H9 (cell line): ENCODE results near the gene WDFY1. TPM values are rescaled to one million over a fixed set of nuclear protein-coding genes. Genes with fewer than 3 reads are reported as not detected.

Experiments
- DNase-seq: peaks from one replicate; pipeline ENCODE4 v3.0.0-alpha.2; 2017
- H2AFZ ChIP-seq: one replicate; pipeline ENCODE4 v1.6.1; 2013; ENCODE audit warnings: mild to moderate bottlenecking, low read length, control low read depth, moderate library complexity
- H2AK5ac ChIP-seq: 2 replicates; pipeline ENCODE4 v1.6.1; 2013; ENCODE audit warnings: low read length, control low read depth, mixed read lengths; ENCODE audit not compliant: insufficient read length
- H2BK120ac ChIP-seq: one replicate; pipeline ENCODE4 v1.6.1; 2013; ENCODE audit warnings: low read depth, mild to moderate bottlenecking, low read length, control low read depth, inconsistent platforms; ENCODE audit not compliant: poor library complexity, severe bottlenecking
- H2BK12ac ChIP-seq: 2 replicates; pipeline ENCODE4 v1.6.1; 2013; ENCODE audit warnings: low read length, control low read depth, mixed read lengths, low read depth; ENCODE audit not compliant: insufficient read length
- H2BK15ac ChIP-seq: 2 replicates; pipeline ENCODE4 v1.6.1; 2013; ENCODE audit warnings: low read depth, low read length, control low read depth
- H2BK20ac ChIP-seq: one replicate; pipeline ENCODE4 v1.6.1; 2013; ENCODE audit warnings: low read depth, mild to moderate bottlenecking, low read length, control low read depth, inconsistent platforms; ENCODE audit not compliant: poor library complexity, severe bottlenecking
- H2BK5ac ChIP-seq: 2 replicates; pipeline ENCODE4 v1.6.1; 2013; ENCODE audit warnings: low read length, control low read depth, mixed read lengths; ENCODE audit not compliant: insufficient read length
- H3K14ac ChIP-seq: 2 replicates; pipeline ENCODE4 v1.6.1; 2013; ENCODE audit warnings: low read length, control low read depth; ENCODE audit not compliant: insufficient read depth
- H3K18ac ChIP-seq: 2 replicates; pipeline ENCODE4 v1.6.1; 2013; ENCODE audit warnings: low read depth, mild to moderate bottlenecking, mixed read lengths, low read length, control low read depth; ENCODE audit not compliant: insufficient read length
- H3K23ac ChIP-seq: 2 replicates; pipeline ENCODE4 v1.6.1; 2013; ENCODE audit warnings: low read length, control low read depth, mixed read lengths, low read depth; ENCODE audit not compliant: insufficient read length
- H3K23me2 ChIP-seq: 2 replicates; pipeline ENCODE4 v1.6.1; 2013; ENCODE audit warnings: low read depth, mild to moderate bottlenecking, mixed read lengths, low read length, control low read depth; ENCODE audit not compliant: insufficient read length, poor library complexity, severe bottlenecking
- H3K27ac ChIP-seq: 2 replicates; pipeline ENCODE4 v1.5.1; 2013; ENCODE audit warnings: low read length, control low read depth, mixed read lengths, low read depth; ENCODE audit not compliant: insufficient read length
- H3K27me3 ChIP-seq: 2 replicates; pipeline ENCODE4 v1.6.1; 2013; ENCODE audit warnings: low read length, control low read depth, inconsistent platforms; ENCODE audit not compliant: insufficient read depth
- H3K4ac ChIP-seq: 2 replicates; pipeline ENCODE4 v1.6.1; 2013; ENCODE audit warnings: low read depth, mild to moderate bottlenecking, control low read depth, inconsistent platforms, low read length, moderate library complexity
- H3K4me1 ChIP-seq: 2 replicates; pipeline ENCODE4 v1.6.1; 2013; ENCODE audit warnings: low read length, control low read depth, inconsistent platforms; ENCODE audit not compliant: insufficient read depth
- H3K4me2 ChIP-seq: 2 replicates; pipeline ENCODE4 v1.6.1; 2013; ENCODE audit warnings: low read length, control low read depth, mixed read lengths; ENCODE audit not compliant: insufficient read length, insufficient read depth
- H3K56ac ChIP-seq: 2 replicates; pipeline ENCODE4 v1.6.1; 2013; ENCODE audit warnings: low read depth, mild to moderate bottlenecking, mixed read lengths, low read length, control low read depth; ENCODE audit not compliant: insufficient read length
- H3K79me1 ChIP-seq: 2 replicates; pipeline ENCODE4 v1.6.1; 2013; ENCODE audit warnings: low read depth, mild to moderate bottlenecking, moderate library complexity, low read length, control low read depth, inconsistent platforms; ENCODE audit not compliant: insufficient read depth, poor library complexity, severe bottlenecking
- H3K79me2 ChIP-seq: 2 replicates; pipeline ENCODE4 v1.6.1; 2013; ENCODE audit warnings: low read length, control low read depth, inconsistent platforms; ENCODE audit not compliant: insufficient read depth
- H3K9ac ChIP-seq: 2 replicates; pipeline ENCODE4 v1.6.1; 2013; ENCODE audit warnings: low read length, control low read depth, mixed read lengths; ENCODE audit not compliant: insufficient read length; ENCODE audit errors: extremely low read depth
- H3K9me3 ChIP-seq: one replicate; pipeline ENCODE4 v1.6.1; 2013; ENCODE audit warnings: low read depth, low read length, inconsistent platforms; ENCODE audit not compliant: control insufficient read depth
- H3T11ph ChIP-seq: one replicate; pipeline ENCODE4 v1.6.1; 2013; ENCODE audit warnings: mild to moderate bottlenecking, low read length, control low read depth, inconsistent platforms
- H4K20me1 ChIP-seq: one replicate; pipeline ENCODE4 v1.6.1; 2013; ENCODE audit not compliant: control insufficient read depth, insufficient read length, insufficient read depth
- H4K5ac ChIP-seq: 2 replicates; pipeline ENCODE4 v1.6.1; 2013; ENCODE audit warnings: low read depth, mild to moderate bottlenecking, mixed read lengths, low read length, control low read depth; ENCODE audit not compliant: insufficient read length
- H4K8ac ChIP-seq: replicated peaks from 2 replicates; pipeline ENCODE4 v1.6.1; 2013; ENCODE audit warnings: low read length, control low read depth, mixed read lengths, low read depth; ENCODE audit not compliant: insufficient read length
- H4K91ac ChIP-seq: 2 replicates; pipeline ENCODE4 v1.6.1; 2013; ENCODE audit warnings: low read depth, mild to moderate bottlenecking, moderate library complexity, mixed read lengths, low read length, control low read depth; ENCODE audit not compliant: insufficient read length
- H3K27ac Mint-ChIP-seq, 3 experiments: 2 replicates in 2 of 3; 3 replicates in 1 of 3; pipeline ENCODE4 v1.8.0; 2020 to 2021; ENCODE audit warnings: mixed read lengths in 3 of 3, mild to moderate bottlenecking in 1 of 3, moderate library complexity in 1 of 3
- H3K27me3 Mint-ChIP-seq: 2 replicates; pipeline ENCODE4 v1.8.0; 2021; ENCODE audit warnings: low read depth, mild to moderate bottlenecking, moderate library complexity, mixed read lengths
- H3K36me3 Mint-ChIP-seq, 3 experiments: 2 replicates in 2 of 3; 3 replicates in 1 of 3; pipeline ENCODE4 v1.8.0; 2020 to 2021; ENCODE audit warnings: low read depth in 3 of 3, mixed read lengths in 3 of 3; ENCODE audit not compliant: insufficient read depth in 1 of 3
- H3K4me1 Mint-ChIP-seq, 2 experiments: 2 replicates each; pipeline ENCODE4 v1.8.0; 2020; ENCODE audit warnings: mixed read lengths in 2 of 2
- H3K4me3 Mint-ChIP-seq, 2 experiments: 2 replicates in 1 of 2; 3 replicates in 1 of 2; pipeline ENCODE4 v1.8.0; 2020 to 2021; ENCODE audit warnings: mild to moderate bottlenecking in 2 of 2, mixed read lengths in 2 of 2, moderate library complexity in 1 of 2
- H3K9me3 Mint-ChIP-seq, 2 experiments: 2 replicates in 1 of 2; 3 replicates in 1 of 2; pipeline ENCODE4 v1.8.0; 2020; ENCODE audit warnings: mild to moderate bottlenecking in 2 of 2, mixed read lengths in 2 of 2, moderate library complexity in 1 of 2
- WGBS: extraction: QIAGEN DNeasy Blood & Tissue Kit; methylation state at CpG from one replicate; pipeline ENCODE4 v1.1.7; 2013; ENCODE audit warnings: missing lambda C conversion rate, low lambda C conversion rate, mixed read lengths; ENCODE audit not compliant: insufficient read length; ENCODE audit errors: extremely low coverage; 5-methylcytosine and 5-hydroxymethylcytosine counted together
- total RNA-seq: library from RNA; stranded (reverse); gene quantifications from 2 replicates; pipeline ENCODE4 v1.2.1, GENCODE V29; 2021
- TF ChIP-seq, protein P1 (sequence below): fragments of 200-600 bp; sonication (generic); conservative IDR thresholded peaks from 3 replicates; pipeline ENCODE4 v1.8.0; 2021; ENCODE audit warnings: antibody characterized with exemption, mild to moderate bottlenecking

WDFY1 gene
- total RNA-seq, 1 experiment from 2014 or later, result 54.1 TPM

DNA sequence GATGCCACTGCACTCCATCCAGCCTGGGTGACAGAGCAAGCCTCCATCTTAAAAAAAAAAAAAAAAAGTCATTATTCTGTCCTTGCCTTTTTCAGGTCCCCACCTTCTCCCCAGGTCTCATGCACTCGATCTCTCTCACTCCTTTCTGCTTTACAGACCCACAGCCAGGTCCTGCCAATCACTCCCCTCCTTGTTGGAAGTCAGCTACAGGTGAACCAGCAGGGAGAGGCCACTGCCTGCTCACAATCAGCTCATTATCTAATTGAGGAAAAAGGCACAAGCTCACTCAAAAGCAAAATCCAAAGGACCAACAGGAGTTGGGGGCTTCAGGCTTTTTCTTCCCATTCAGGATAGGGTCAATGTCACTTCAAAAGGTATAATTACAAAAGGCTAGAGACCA lies 2.0 kb downstream of the WDFY1 start:
- H3K27ac ChIP-seq, result no peak overlapping the region
- TF ChIP-seq, protein P1, sequence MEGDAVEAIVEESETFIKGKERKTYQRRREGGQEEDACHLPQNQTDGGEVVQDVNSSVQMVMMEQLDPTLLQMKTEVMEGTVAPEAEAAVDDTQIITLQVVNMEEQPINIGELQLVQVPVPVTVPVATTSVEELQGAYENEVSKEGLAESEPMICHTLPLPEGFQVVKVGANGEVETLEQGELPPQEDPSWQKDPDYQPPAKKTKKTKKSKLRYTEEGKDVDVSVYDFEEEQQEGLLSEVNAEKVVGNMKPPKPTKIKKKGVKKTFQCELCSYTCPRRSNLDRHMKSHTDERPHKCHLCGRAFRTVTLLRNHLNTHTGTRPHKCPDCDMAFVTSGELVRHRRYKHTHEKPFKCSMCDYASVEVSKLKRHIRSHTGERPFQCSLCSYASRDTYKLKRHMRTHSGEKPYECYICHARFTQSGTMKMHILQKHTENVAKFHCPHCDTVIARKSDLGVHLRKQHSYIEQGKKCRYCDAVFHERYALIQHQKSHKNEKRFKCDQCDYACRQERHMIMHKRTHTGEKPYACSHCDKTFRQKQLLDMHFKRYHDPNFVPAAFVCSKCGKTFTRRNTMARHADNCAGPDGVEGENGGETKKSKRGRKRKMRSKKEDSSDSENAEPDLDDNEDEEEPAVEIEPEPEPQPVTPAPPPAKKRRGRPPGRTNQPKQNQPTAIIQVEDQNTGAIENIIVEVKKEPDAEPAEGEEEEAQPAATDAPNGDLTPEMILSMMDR, result no peak
- H3K18ac ChIP-seq, result no peak overlapping the region
- no peak overlapping the region for H2BK12ac ChIP-seq
- no peak overlapping the region for H2BK20ac ChIP-seq
- Mint-ChIP-seq H3K27me3 (peaks cover 2% of the 10 kb centered on the region; the same call in 1 of the 2 replicates), H3K36me3 (peaks cover 11 to 16% (median 13%) of the 10 kb centered on the region in 3 experiments), H3K27ac (peak overlapping the region in 1 of 3 experiments; percentile 56; a peak in 1 of 7 replicates), H3K4me1 (peaks cover 44 to 48% of the 10 kb centered on the region in 2 experiments), H3K9me3 (no peaks in the 10 kb centered on the region; a peak in 1 of 5 replicates), H3K4me3 (peak overlapping the region; percentile 97 to 99)
- H3K27me3 ChIP-seq, result no peaks in the 10 kb centered on the region
- no peak overlapping the region for H4K8ac ChIP-seq
- no peak overlapping the region for H3K56ac ChIP-seq
- H4K20me1 ChIP-seq, result no peaks in the 10 kb centered on the region
- H3K79me2 ChIP-seq, result peaks cover 25% of the 10 kb centered on the region; the same call in 1 of the 2 replicates
- no peak overlapping the region for H4K91ac ChIP-seq
- H2BK15ac ChIP-seq, result no peak overlapping the region
- WGBS, result no CpG with 5 or more reads among the region's 1 CpG
- no peak overlapping the region for H2BK5ac ChIP-seq
- H3K23ac ChIP-seq, result no peak overlapping the region
- peak overlapping the region; percentile 60 for H3K4me2 ChIP-seq
- H2AK5ac ChIP-seq, result no peak overlapping the region
- no peak overlapping the region for H3K14ac ChIP-seq
- no peak overlapping the region for H3T11ph ChIP-seq
- H3K9ac ChIP-seq, result no peak overlapping the region
- H2AFZ ChIP-seq, result no peak overlapping the region
- peaks cover 10% of the 10 kb centered on the region for H3K79me1 ChIP-seq
- H3K9me3 ChIP-seq, result no peaks in the 10 kb centered on the region
- no peak overlapping the region for H3K4ac ChIP-seq
- H3K4me1 ChIP-seq, result peaks cover 14% of the 10 kb centered on the region
- H4K5ac ChIP-seq, result no peak overlapping the region
- H3K23me2 ChIP-seq, result peaks cover 2% of the 10 kb centered on the region
- no peak for DNase-seq
- H2BK120ac ChIP-seq, result no peak overlapping the region
